Measurements from ENCODE around the gene CPT1A. TPM values are rescaled to one million over a fixed set of nuclear protein-coding genes. Genes with fewer than 3 reads are reported as not detected.

Gene CPT1A
- total RNA-seq, 1 experiment from 2014 or later = 31.8 TPM

GRCh38 chr11:68803766-68804165 is 38.0 kb downstream of the CPT1A start:
- no peaks in the 10 kb centered on the region for H3K4me1 Mint-ChIP-seq (ENCODE audit: insufficient read depth, unreplicated experiment)
- ChIA-PET POLR2A (no interaction called here), CTCF (interaction anchor here (0.9 kb wide), 1 partner anchor 66 kb away, joined by 3 read pairs; no protein-coding TSS in a partner anchor)
- no TSS peak for BruUV-seq (replicated peaks)
- TF ChIP-seq CTCF (IDR thresholded peaks at IDR 0.05; ENCODE audit: unreplicated experiment) = no peak
- DNase-seq (ENCODE audit: unreplicated experiment) = no peak
- no peak overlapping the region for H3K4me3 Mint-ChIP-seq (ENCODE audit: unreplicated experiment)
- no peaks in the 10 kb centered on the region for H3K9me3 Mint-ChIP-seq (ENCODE audit: unreplicated experiment)
- H3K27me3 Mint-ChIP-seq (ENCODE audit: insufficient read depth, unreplicated experiment) = no peaks in the 10 kb centered on the region
- H3K36me3 Mint-ChIP-seq (ENCODE audit: insufficient read depth, unreplicated experiment) = peaks cover 47% of the 10 kb centered on the region
- intact Hi-C loops (cut with micrococcal nuclease) = no loop called here
- no peak overlapping the region for H3K27ac Mint-ChIP-seq (ENCODE audit: low read depth, unreplicated experiment)

GRCh38 chr11:68798221-68798813 is 43.4 kb downstream of the CPT1A start:
- Mint-ChIP-seq H3K27me3 (ENCODE audit: insufficient read depth, unreplicated experiment) (no peaks in the 10 kb centered on the region), H3K4me3 (ENCODE audit: unreplicated experiment) (no peak overlapping the region), H3K36me3 (ENCODE audit: insufficient read depth, unreplicated experiment) (peaks cover 56% of the 10 kb centered on the region), H3K9me3 (ENCODE audit: unreplicated experiment) (no peaks in the 10 kb centered on the region), H3K4me1 (ENCODE audit: insufficient read depth, unreplicated experiment) (no peaks in the 10 kb centered on the region), H3K27ac (ENCODE audit: low read depth, unreplicated experiment) (no peak overlapping the region)
- TF ChIP-seq CTCF (IDR thresholded peaks at IDR 0.05; ENCODE audit: unreplicated experiment) = peak; percentile 56
- DNase-seq (ENCODE audit: unreplicated experiment) = peak; percentile 40
- ChIA-PET CTCF (interaction anchor here (0.6 to 1.6 kb wide), 15 partner anchors 10 to 541 kb away, joined by 3 to 5 read pairs (median 3); no protein-coding TSS in a partner anchor), POLR2A (no interaction called here)
- intact Hi-C loops (cut with micrococcal nuclease) = loop anchor here (2.0 kb wide), 1 partner anchor 166 kb away; no protein-coding TSS in a partner anchor
- BruUV-seq (replicated peaks) = no TSS peak

GRCh38 chr11:68796801-68797200 is 44.9 kb downstream of the CPT1A start:
- H3K36me3 Mint-ChIP-seq (ENCODE audit: insufficient read depth, unreplicated experiment) = peaks cover 51% of the 10 kb centered on the region
- H3K4me3 Mint-ChIP-seq (ENCODE audit: unreplicated experiment) = no peak overlapping the region
- no peak for TF ChIP-seq CTCF (IDR thresholded peaks at IDR 0.05; ENCODE audit: unreplicated experiment)
- no TSS peak for BruUV-seq (replicated peaks)
- DNase-seq (ENCODE audit: unreplicated experiment) = no peak
- no peaks in the 10 kb centered on the region for H3K4me1 Mint-ChIP-seq (ENCODE audit: insufficient read depth, unreplicated experiment)
- H3K9me3 Mint-ChIP-seq (ENCODE audit: unreplicated experiment) = no peaks in the 10 kb centered on the region
- H3K27me3 Mint-ChIP-seq (ENCODE audit: insufficient read depth, unreplicated experiment) = no peaks in the 10 kb centered on the region
- CTCF ChIA-PET = interaction anchor here (0.7 kb wide), 1 partner anchor 47 kb away, joined by 3 read pairs; no protein-coding TSS in a partner anchor
- POLR2A ChIA-PET = no interaction called here
- H3K27ac Mint-ChIP-seq (ENCODE audit: low read depth, unreplicated experiment) = no peak overlapping the region
- intact Hi-C loops (cut with micrococcal nuclease) = no loop called here

- CTCF ChIA-PET = interaction anchor here (0.6 kb wide), 1 partner anchor 19 kb away, joined by 4 read pairs; no protein-coding TSS in a partner anchor
- BruUV-seq (replicated peaks) = no TSS peak
- Mint-ChIP-seq H3K27ac (ENCODE audit: low read depth, unreplicated experiment) (no peak overlapping the region), H3K27me3 (ENCODE audit: insufficient read depth, unreplicated experiment) (no peaks in the 10 kb centered on the region), H3K9me3 (ENCODE audit: unreplicated experiment) (no peaks in the 10 kb centered on the region), H3K4me3 (ENCODE audit: unreplicated experiment) (no peak overlapping the region), H3K4me1 (ENCODE audit: insufficient read depth, unreplicated experiment) (no peaks in the 10 kb centered on the region), H3K36me3 (ENCODE audit: insufficient read depth, unreplicated experiment) (peaks cover 49% of the 10 kb centered on the region)
- intact Hi-C loops (cut with micrococcal nuclease) = no loop called here
- DNase-seq (ENCODE audit: unreplicated experiment) = peak; percentile 2
- TF ChIP-seq CTCF (IDR thresholded peaks at IDR 0.05; ENCODE audit: unreplicated experiment) = no peak
- POLR2A ChIA-PET = interaction anchor here (0.5 kb wide), 1 partner anchor 25 kb away, joined by 3 read pairs; no protein-coding TSS in a partner anchor
Observed at GRCh38 chr11:68792400-68792966, 49.2 kb downstream of the CPT1A start.

Data from MCF 10A (cell line).